ENCODE measurements around the gene GEMIN7.

GEMIN7 gene

DNA sequence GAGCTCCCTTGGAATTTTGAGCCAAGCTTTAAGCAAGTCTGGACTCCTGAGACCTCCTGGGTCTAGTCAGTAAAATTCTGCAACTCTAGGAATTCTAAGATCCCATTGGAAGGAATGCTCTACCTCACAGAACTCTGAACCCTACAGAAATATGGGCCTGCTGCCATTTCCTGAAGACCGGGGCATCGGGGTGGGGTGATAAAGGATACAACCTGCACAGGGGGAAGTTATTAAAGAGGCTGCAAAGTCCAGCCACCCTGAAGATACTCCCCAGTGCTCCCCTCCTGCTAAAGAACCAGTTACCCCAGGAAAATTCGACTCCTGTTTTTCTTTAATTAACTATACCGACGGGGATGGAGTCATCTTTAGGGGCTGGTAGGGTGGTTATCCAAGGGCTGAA lies 11.5 kb downstream of the GEMIN7 start:
- Histone ChIP-seq H3K27me3 (ENCODE audit: low read depth) (no peaks in the 10 kb centered on the region), H3K4me3 (no peak overlapping the region), H3K4me1 (peaks cover 12% of the 10 kb centered on the region), H3K9me3 (no peaks in the 10 kb centered on the region), H3K36me3 (replicated peaks) (peaks cover 46% of the 10 kb centered on the region)
- DNase-seq (ENCODE audit: low spot score in 2 of 2), result no peak
- in situ Hi-C loops (cut with MboI; ENCODE audit: low sequenced_read_pairs), result no loop called here

DNA sequence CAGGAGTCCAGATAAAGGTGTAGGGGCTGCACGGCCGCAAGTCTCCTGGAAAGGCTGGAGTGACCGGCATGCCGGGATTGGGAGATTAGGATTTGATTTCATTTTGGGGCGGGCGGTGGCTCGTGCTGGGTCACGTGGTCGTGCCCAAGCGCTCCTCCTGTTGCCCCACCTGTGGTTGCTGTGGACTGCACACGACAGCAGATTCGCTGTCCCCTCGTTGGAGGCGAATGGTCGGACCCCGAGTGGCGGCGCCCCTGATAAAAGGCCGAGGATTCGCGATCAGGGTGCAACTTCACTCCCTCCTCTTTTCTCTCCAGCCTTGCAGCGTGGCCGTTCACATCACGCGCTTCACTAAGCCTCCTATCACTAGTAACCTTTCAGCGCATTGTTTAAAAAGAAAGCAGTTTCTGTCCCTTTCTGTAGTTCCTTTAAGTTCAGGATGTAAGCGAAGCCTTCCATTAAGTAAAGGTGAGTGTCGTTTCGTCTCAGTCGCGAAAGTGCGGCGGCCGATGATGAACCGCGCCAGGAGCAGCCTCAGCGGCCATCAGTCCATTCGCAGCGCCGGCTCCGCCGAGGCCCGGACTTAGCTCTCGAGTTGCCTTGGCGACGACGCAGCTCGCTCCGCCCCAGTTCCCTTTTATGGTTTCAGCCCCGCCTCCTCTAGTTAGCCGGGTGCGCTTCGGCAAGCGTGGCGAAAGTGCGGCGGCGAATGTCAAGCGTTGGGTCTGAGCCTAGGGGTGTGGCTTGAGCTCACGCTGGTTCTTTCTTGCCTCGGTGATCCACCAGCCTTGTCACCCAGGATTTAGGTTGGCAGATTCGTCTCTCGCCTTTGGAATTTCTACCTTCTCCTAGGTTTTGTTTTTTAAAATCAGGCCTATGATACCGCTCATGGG lies 12.2 kb downstream of the GEMIN7 start:
- Histone ChIP-seq H3K4me1 (peaks cover 12% of the 10 kb centered on the region), H3K27me3 (ENCODE audit: low read depth) (no peaks in the 10 kb centered on the region), H3K9me3 (no peaks in the 10 kb centered on the region), H3K4me3 (peak overlapping the region; percentile 82), H3K36me3 (replicated peaks) (peaks cover 43% of the 10 kb centered on the region)
- in situ Hi-C loops (cut with MboI; ENCODE audit: low sequenced_read_pairs), result no loop called here
- peak; percentile 95 to 99 for DNase-seq (ENCODE audit: low spot score in 2 of 2)

DNA sequence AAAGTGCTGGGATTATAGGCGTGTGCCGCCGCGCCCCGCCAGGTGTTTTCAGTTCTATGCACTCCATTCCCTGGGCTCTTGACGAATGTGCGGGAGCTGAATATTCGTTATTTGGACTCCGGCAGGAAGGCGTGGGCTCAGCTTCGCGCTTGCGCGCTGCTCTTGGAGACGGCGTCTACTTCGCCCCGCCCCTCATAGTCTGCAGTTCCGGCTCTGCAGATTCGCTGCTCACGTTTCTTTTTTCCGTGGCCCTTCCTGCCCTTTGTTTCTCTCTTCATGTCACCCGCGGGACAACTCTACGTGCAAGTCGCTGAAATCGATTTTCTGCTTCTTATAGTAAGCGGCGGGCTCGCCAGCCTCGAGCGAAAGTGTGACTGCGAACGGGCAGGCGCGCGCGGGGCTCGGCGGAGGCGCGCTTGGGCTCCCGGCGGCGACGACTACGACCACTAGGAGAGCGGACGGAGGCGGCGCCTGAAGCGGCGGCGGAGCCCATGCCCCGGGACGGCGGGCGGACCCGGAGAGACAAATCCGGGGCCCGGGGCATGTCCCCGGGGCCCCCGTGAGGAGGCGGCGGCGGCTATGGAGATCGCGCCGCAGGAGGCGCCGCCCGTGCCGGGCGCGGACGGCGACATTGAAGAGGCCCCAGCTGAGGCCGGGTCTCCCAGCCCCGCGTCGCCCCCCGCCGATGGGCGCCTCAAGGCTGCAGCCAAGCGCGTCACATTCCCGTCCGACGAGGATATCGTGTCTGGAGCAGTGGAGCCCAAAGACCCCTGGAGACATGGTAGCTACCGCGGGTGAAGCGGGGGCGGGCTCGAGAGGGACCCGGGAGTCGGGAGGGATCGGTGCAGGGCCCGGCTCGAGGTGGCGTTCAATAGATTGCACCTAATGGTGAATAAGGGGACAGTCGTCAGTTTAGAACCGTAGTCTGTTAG lies 14.0 kb downstream of the GEMIN7 start, which contains the start of gene PPP1R37:
PPP1R37 (plus strand) TSS at position 433 of the 932 bp plus-strand sequence; CDS start at position 580, 147 bp downstream.
- Histone ChIP-seq H3K4me1 (peaks cover 12% of the 10 kb centered on the region), H3K36me3 (replicated peaks) (peaks cover 37% of the 10 kb centered on the region), H3K4me3 (peak within 1 kb of the TSS; percentile 82), H3K27me3 (ENCODE audit: low read depth) (no peaks in the 10 kb centered on the region), H3K9me3 (no peaks in the 10 kb centered on the region)
- DNase-seq (ENCODE audit: low spot score in 2 of 2), result peak; percentile 96
- in situ Hi-C loops (cut with MboI; ENCODE audit: low sequenced_read_pairs), result no loop called here

DNA sequence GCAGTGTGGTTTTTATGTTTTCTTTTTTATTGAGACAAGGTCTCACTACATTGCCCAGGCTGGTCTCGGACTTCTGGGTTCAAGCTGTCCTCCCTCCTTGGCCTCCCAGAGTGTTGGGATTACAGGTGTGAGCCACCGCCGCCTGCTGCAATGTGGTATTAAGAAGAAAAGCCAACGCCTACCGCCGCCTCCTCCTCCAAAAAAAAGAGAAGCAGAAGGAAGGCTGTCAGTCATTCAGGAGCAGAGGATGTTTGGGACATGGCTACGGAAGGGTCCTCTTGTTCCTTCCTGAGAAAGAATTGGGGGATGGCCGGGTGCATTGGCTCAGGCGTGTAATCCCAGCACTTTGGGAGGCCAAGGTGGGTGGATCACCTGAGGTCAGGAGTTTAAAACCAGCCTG lies 15.1 kb downstream of the GEMIN7 start:
- no peak for DNase-seq (ENCODE audit: low spot score in 2 of 2)
- peak overlapping the region; percentile 82 for H3K4me3 ChIP-seq
- no peaks in the 10 kb centered on the region for H3K9me3 ChIP-seq
- in situ Hi-C loops (cut with MboI; ENCODE audit: low sequenced_read_pairs), result no loop called here
- peaks cover 30% of the 10 kb centered on the region for H3K36me3 ChIP-seq (replicated peaks)
- no peaks in the 10 kb centered on the region for H3K27me3 ChIP-seq (ENCODE audit: low read depth)
- H3K4me1 ChIP-seq, result peaks cover 12% of the 10 kb centered on the region

DNA sequence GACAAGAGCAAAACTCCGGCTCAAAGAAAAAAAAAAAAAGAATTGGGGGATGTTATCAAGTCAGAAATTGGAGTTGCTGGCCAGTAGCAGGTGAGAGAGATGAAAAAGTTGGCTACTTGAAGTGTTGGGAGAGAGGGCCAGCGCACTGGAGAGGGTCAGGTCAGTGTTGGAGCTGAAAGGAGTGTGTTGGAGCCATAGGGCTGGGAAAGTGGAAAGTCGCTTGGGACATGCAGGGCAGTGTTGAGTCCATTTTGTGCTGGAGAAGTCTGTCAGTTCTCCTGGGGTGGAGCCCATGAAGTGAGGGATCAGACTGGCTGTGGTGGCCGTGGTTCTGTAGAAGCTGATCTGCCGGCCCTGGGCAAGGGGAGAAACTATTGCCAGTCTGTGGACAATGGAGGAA lies 15.6 kb downstream of the GEMIN7 start:
- in situ Hi-C loops (cut with MboI; ENCODE audit: low sequenced_read_pairs), result no loop called here
- Histone ChIP-seq H3K9me3 (no peaks in the 10 kb centered on the region), H3K4me1 (peaks cover 12% of the 10 kb centered on the region), H3K36me3 (replicated peaks) (peaks cover 28% of the 10 kb centered on the region), H3K27me3 (ENCODE audit: low read depth) (no peaks in the 10 kb centered on the region), H3K4me3 (peak overlapping the region; percentile 82; the same call in 1 of the 2 replicates)
- DNase-seq (ENCODE audit: low spot score in 2 of 2), result no peak

DNA sequence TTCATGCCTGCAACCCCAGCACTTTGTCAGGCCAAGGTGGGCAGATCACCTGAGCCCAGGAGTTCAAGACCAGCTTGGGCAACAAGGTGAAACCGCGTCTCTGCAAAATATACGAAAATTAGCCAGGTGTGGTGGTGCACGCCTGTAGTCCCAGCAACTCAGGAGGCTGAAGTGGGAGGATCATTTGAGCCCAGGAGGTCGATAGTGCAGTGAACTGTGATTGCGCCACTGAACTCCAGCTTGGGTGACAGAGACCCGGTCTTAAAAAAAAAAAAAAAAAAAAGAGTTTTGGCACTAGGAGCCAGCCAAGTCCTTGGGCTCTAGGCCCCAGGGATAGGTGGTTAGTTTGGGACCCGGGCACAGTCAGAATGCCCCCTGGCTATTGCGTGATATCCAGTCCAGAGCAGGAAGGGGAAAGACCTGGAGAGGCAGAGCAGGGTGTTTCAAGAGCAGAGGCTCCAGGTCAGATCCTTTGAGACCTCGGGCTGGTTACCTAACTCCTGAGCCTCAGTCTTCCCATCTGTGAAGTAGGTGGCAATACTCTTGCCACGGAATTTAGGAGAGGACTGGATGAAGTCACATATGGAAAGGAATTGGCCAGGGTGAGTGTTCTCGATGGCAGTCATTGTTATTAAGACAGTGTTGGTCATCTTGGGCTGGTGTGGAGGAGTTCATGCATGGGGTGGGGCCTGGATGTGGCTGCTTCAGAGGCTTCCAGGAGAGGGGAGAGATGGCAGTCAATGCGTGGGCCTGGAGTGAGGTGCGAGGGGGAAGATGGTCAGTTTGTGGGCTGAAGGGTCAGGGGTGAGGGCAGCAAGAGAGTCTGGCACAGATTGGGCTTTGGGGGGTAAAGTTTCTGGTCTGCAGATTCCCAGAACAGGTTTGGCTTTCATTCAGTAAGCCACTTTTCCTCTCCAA lies 16.7 kb downstream of the GEMIN7 start:
- Histone ChIP-seq H3K9me3 (no peaks in the 10 kb centered on the region), H3K4me3 (no peak overlapping the region), H3K27me3 (ENCODE audit: low read depth) (no peaks in the 10 kb centered on the region), H3K4me1 (peaks cover 12% of the 10 kb centered on the region), H3K36me3 (replicated peaks) (peaks cover 20% of the 10 kb centered on the region)
- in situ Hi-C loops (cut with MboI; ENCODE audit: low sequenced_read_pairs), result no loop called here
- no peak for DNase-seq (ENCODE audit: low spot score in 2 of 2)

DNA sequence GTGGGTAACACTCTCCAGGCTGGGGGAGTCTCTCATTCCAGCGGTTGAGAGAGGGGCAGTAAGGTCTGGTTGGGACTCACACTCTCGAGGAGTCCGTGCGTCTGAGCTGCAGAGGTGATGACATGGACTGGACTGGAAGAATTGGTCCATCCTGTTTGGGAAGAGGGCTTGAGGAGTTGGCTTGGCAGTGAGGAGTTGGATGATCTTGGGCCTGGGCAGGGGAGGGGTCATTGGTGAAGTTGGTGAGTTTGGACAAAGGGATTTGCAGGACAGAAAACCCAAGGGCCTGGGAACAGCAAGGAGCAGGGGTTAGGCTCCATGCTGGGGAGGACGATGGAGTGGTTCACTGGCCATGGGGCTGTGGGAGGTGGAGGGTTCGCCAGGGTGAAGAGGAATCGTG lies 17.6 kb downstream of the GEMIN7 start:
- no peak overlapping the region for H3K4me3 ChIP-seq
- in situ Hi-C loops (cut with MboI; ENCODE audit: low sequenced_read_pairs), result no loop called here
- peaks cover 15% of the 10 kb centered on the region for H3K36me3 ChIP-seq (replicated peaks)
- H3K27me3 ChIP-seq (ENCODE audit: low read depth), result no peaks in the 10 kb centered on the region
- no peak for DNase-seq (ENCODE audit: low spot score in 2 of 2)
- peaks cover 10% of the 10 kb centered on the region for H3K4me1 ChIP-seq
- H3K9me3 ChIP-seq, result no peaks in the 10 kb centered on the region

DNA sequence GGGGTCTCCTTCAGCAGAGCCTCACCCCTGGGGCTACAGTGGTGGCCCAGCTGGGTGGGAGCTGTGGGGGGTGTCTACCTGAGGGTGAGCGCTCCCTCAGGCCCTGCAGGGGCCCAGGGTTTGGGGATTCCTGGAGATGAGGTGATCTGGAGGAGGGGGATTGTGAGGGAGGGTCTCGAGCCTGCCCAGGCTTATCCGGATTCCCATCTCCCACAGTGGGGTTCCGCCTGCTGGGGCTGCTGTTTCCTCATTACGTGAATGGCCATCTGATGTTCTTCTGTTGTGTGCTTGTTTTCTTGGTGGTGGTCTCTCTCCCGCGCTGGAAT lies 18.4 kb downstream of the GEMIN7 start:
- no peak overlapping the region for H3K4me3 ChIP-seq
- in situ Hi-C loops (cut with MboI; ENCODE audit: low sequenced_read_pairs), result no loop called here

DNA sequence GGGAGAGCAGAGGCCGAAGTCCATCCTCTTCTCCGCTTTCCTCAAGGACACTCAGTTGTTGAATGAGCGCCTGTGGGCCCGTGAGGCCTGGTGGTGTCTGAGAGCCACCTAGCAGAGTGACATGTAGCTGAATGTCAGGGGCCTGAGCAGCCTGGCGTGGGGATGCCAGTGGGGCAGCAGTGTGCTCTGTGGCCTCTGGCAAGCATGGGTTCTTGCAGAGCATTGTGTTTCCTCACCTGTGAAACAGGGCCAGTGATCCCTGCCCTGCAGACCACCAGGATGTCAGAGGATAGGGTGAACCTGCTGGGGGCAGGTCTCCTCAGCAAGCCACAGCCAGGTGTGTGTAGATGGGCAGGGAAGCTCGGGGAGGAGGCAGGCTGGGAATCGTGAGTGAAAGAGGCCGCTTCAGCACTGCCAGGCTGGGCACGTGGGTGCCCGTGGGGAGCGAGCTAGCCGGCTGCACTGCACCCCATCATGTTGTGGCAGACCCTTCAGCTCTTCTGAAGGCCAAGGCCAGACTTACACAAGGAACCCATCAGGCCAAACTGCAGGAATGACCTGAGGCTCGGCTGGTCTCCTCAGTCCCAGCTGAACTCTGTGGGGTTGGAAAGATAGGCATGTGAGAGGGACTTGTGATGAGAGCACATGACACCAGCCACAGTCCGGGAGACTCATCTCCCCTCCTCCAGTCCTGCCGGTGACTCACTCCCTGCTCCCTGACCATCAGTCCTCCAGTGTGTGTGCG lies 18.9 kb downstream of the GEMIN7 start:
- Histone ChIP-seq H3K9me3 (no peaks in the 10 kb centered on the region), H3K4me1 (peaks cover 10% of the 10 kb centered on the region), H3K27me3 (ENCODE audit: low read depth) (no peaks in the 10 kb centered on the region), H3K36me3 (replicated peaks) (peaks cover 15% of the 10 kb centered on the region), H3K4me3 (no peak overlapping the region)
- DNase-seq (ENCODE audit: low spot score in 2 of 2), result no peak
- in situ Hi-C loops (cut with MboI; ENCODE audit: low sequenced_read_pairs), result no loop called here

More for the DNA sequence above, 18.4 kb downstream of the GEMIN7 start:
- Histone ChIP-seq H3K4me1 (peaks cover 10% of the 10 kb centered on the region), H3K27me3 (ENCODE audit: low read depth) (no peaks in the 10 kb centered on the region), H3K36me3 (replicated peaks) (peaks cover 15% of the 10 kb centered on the region), H3K9me3 (no peaks in the 10 kb centered on the region)
- DNase-seq (ENCODE audit: low spot score in 2 of 2), result no peak

DNA sequence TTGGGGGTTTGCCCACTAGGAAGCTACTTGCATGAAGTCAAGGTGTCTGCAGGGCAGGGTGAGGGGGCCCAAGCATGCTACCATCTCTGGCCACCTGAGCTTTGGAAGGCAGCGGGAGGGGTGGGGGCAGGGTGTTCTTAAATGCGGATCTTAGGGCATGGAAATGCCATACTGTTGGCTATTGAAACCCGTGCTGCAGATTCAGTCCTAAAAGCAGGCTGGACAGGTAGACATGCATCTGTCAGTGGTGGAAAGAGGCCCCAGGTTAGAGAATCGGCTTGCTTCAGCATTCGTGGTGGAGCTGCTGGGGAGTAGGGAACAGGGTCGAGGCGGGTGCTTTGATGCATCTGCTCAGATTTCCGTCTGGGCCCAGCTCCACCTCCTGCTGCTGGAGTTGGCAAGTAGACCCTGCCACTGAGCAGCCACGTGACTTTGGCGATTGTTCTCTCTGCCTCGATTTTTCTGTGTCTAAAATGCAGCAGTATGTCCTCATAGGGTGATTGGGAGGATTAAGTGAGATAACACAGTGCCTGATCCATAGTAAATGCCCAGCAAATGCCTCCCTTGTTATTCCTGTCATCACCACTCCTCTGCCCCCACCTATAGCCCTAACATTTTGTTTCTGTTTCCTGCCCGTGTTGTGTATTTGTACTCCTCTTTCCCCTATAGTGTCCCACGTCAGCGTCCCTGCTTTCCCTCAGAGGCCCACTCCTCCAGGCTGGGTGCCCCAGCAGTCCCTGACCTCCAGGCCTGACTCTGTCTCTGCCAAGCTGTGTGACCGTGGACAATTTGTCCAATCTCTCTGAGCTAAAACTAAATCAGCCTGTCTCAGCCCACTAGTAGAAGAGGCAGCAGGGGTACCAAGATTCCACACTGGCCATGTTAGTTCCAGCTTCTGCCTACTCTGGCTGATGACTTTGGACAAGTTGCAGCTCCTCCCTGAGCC lies 19.7 kb downstream of the GEMIN7 start:
- no peaks in the 10 kb centered on the region for H3K9me3 ChIP-seq
- no peaks in the 10 kb centered on the region for H3K27me3 ChIP-seq (ENCODE audit: low read depth)
- H3K36me3 ChIP-seq (replicated peaks), result peaks cover 15% of the 10 kb centered on the region
- in situ Hi-C loops (cut with MboI; ENCODE audit: low sequenced_read_pairs), result no loop called here
- H3K4me3 ChIP-seq, result no peak overlapping the region
- no peak for DNase-seq (ENCODE audit: low spot score in 2 of 2)
- peaks cover 10% of the 10 kb centered on the region for H3K4me1 ChIP-seq

DNA sequence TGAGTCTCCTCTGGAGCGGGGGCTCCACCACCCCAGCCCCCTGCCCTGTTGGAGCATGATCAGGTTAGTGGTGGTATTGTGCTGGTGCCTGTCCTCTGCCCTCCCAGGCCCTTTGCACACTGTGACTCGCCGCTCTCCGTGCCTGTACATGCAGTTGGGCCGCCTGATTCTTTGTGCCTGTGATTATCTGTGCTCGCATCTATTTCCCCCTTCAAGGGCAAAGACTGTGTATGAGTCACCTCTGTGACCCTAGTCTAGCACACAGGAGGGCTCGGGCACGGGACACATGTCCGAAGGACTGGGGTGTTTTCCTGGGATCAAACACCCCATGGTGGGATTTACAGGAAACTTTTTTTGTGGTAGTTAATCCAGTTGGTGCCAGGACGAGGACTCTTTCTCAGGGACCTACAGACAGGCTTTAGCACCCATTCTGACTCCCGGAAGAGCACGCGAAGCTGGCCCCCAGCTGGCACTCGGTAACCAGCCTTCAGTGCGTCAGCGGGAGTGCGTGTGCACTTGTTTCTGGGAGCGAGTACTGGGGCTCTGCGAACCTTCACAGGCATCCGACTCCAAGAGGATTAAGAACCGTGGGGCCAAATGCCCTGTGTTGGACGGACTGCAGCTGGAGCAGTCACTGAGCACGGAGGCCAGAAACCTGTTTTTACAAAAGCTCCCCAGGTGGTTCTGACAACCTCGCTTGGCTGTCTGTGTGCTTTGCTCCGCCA lies 20.6 kb downstream of the GEMIN7 start:
- peaks cover 12% of the 10 kb centered on the region for H3K36me3 ChIP-seq (replicated peaks)
- no peaks in the 10 kb centered on the region for H3K9me3 ChIP-seq
- H3K4me1 ChIP-seq, result peaks cover 2% of the 10 kb centered on the region; the same call in 1 of the 2 replicates
- no peak overlapping the region for H3K4me3 ChIP-seq
- no peak for DNase-seq (ENCODE audit: low spot score in 2 of 2)
- in situ Hi-C loops (cut with MboI; ENCODE audit: low sequenced_read_pairs), result no loop called here
- H3K27me3 ChIP-seq (ENCODE audit: low read depth), result no peaks in the 10 kb centered on the region

Data from HAP-1 (cell line).